ENCODE measurements around the gene OR1B1.
"Not testable (repeated sequence)": the region's sequence is repeated elsewhere in the genome, so short reads cannot be mapped to it uniquely, and the experiment has no call there.

The OR1B1 gene

GRCh38 chr9:122657527-122657926 is at the start of gene OR1B1:
Gene OR1B1, minus strand, starts transcription at chr9:122657627.
- no peak for DNase-seq

- DNase-seq = no peak
Observed at GRCh38 chr9:122695696-122696095, 38.3 kb upstream of the OR1B1 start.

GRCh38 chr9:122684851-122685250 is 27.4 kb upstream of the OR1B1 start:
- no peak for DNase-seq

- DNase-seq = no peak
Observed at GRCh38 chr9:122672481-122672880, 15.1 kb upstream of the OR1B1 start.

- no peak for DNase-seq
Observed at GRCh38 chr9:122661416-122661815, 4.0 kb upstream of the OR1B1 start, which contains the start of gene OR1L1. Gene OR1L1, plus strand, starts transcription at chr9:122661716. Its CDS starts 0 bp downstream, at chr9:122661716.

- no peak for DNase-seq
Observed at GRCh38 chr9:122656378-122656777, 1.0 kb downstream of the OR1B1 start.

GRCh38 chr9:122642226-122642625 is 15.2 kb downstream of the OR1B1 start:
- no peak for DNase-seq

GRCh38 chr9:122619996-122620395 is 37.4 kb downstream of the OR1B1 start:
- no peak for DNase-seq

GRCh38 chr9:122614362-122614761 is 43.1 kb downstream of the OR1B1 start, which contains the start of gene OR1Q1:
Gene OR1Q1, plus strand, starts transcription at chr9:122614738. Its CDS starts 0 bp downstream, at chr9:122614738.
- no peak for DNase-seq

- DNase-seq = no peak
Observed at GRCh38 chr9:122609804-122610203, 47.6 kb downstream of the OR1B1 start.

- DNase-seq = no peak
Observed at GRCh38 chr9:122606587-122606986, 50.8 kb downstream of the OR1B1 start.

GRCh38 chr9:122605691-122606090 is 51.7 kb downstream of the OR1B1 start:
- DNase-seq = no peak

GRCh38 chr9:122583284-122583683 is 74.1 kb downstream of the OR1B1 start, which contains the start of gene OR1L8:
Gene OR1L8, minus strand, starts transcription at chr9:122583384. Its CDS starts 14,907 bp downstream, at chr9:122568477.
- not testable (repeated sequence) for DNase-seq

GRCh38 chr9:122580360-122580759 is 77.1 kb downstream of the OR1B1 start:
- DNase-seq = no peak

- no peak for DNase-seq
Observed at GRCh38 chr9:122579874-122580273, 77.6 kb downstream of the OR1B1 start.

All from CD4-positive, alpha-beta T cell treated with Interferon alpha-2 for 1 hour (primary cell).